ENCODE data around the gene UBA3.

DNA sequence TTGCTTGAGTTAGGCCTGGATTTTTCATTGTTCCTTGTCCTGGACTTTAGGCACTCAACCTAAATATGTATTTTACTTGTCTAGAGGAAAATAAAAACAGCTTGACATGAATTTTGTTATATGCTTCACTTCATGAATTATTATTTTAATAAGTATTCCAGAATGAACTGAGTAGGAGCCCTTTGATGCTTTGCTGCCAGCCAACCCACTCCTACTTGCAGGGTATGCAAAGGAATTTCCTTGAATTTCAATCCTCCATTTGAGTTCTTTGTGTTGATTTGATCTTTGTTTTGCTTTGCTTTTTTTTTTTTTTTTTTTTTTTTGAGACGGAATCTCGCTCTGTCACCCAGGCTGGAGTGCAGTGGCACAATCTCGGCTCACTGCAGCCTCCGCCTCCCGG, 16.1 kb upstream of the UBA3 start:
- no peak for TF ChIP-seq POLR2A (IDR thresholded peaks at IDR 0.05)
- TF ChIP-seq, protein P1, sequence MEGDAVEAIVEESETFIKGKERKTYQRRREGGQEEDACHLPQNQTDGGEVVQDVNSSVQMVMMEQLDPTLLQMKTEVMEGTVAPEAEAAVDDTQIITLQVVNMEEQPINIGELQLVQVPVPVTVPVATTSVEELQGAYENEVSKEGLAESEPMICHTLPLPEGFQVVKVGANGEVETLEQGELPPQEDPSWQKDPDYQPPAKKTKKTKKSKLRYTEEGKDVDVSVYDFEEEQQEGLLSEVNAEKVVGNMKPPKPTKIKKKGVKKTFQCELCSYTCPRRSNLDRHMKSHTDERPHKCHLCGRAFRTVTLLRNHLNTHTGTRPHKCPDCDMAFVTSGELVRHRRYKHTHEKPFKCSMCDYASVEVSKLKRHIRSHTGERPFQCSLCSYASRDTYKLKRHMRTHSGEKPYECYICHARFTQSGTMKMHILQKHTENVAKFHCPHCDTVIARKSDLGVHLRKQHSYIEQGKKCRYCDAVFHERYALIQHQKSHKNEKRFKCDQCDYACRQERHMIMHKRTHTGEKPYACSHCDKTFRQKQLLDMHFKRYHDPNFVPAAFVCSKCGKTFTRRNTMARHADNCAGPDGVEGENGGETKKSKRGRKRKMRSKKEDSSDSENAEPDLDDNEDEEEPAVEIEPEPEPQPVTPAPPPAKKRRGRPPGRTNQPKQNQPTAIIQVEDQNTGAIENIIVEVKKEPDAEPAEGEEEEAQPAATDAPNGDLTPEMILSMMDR (IDR thresholded peaks at IDR 0.05), result no peak
